GM10266 (cell line): ENCODE results near the gene CMIP.
A peak's percentile ranks its signal among the peaks of the same experiment; 100 is the strongest.

ENCODE experiments used
- DNase-seq: peaks from one replicate; pipeline ENCODE4 v3.0.0; 2012; ENCODE audit errors: extremely low spot score
- CTCF ChIP-seq: IDR thresholded peaks from 2 replicates; pipeline ENCODE4 v1.5.1; 2012; ENCODE audit warnings: mild to moderate bottlenecking, low read depth; ENCODE audit not compliant: control insufficient read depth, insufficient read depth; ENCODE audit errors: missing control alignments

The CMIP gene

GRCh38 chr16:81693041-81693743, 248.6 kb downstream of the CMIP start:
- no peak for DNase-seq
- no peak for TF ChIP-seq CTCF

- no peak for DNase-seq
- TF ChIP-seq CTCF: no peak
Measured at GRCh38 chr16:81693744-81694303, 249.2 kb downstream of the CMIP start.

- TF ChIP-seq CTCF: no peak
- no peak for DNase-seq
Measured at GRCh38 chr16:81694494-81695280, 250.1 kb downstream of the CMIP start.

GRCh38 chr16:81695321-81696165, 250.9 kb downstream of the CMIP start:
- no peak for TF ChIP-seq CTCF
- DNase-seq: no peak

GRCh38 chr16:81696166-81696960, 251.8 kb downstream of the CMIP start:
- no peak for TF ChIP-seq CTCF
- no peak for DNase-seq

GRCh38 chr16:81696961-81697615, 252.5 kb downstream of the CMIP start:
- TF ChIP-seq CTCF: peak; percentile 73
- DNase-seq: peak; percentile 62
